BE2C (cell line): ENCODE results near the gene GARIN1A.

Experiments
- DNase-seq: peaks from one replicate; pipeline ENCODE4 v3.0.0-alpha.2; 2020
- H3K27me3 ChIP-seq: fragments of 250-450 bp; sonication (Bioruptor Pico); 2 replicates; pipeline ENCODE4 v1.5.1; 2020; ENCODE audit warnings: mild to moderate bottlenecking
- H3K36me3 ChIP-seq: fragments of 250-450 bp; sonication (Bioruptor Pico); 2 replicates; pipeline ENCODE4 v1.5.1; 2020; ENCODE audit warnings: mild to moderate bottlenecking
- H3K4me1 ChIP-seq: fragments of 250-450 bp; sonication (Bioruptor Pico); 2 replicates; pipeline ENCODE4 v1.5.1; 2020
- H3K4me3 ChIP-seq: 2 replicates; pipeline ENCODE4 v1.5.1; 2011; ENCODE audit warnings: low read depth, low read length
- H3K9me3 ChIP-seq: fragments of 250-450 bp; sonication (Bioruptor Pico); 2 replicates; pipeline ENCODE4 v1.5.1; 2020
- TF ChIP-seq, protein P1 (sequence below): IDR thresholded peaks from 2 replicates; pipeline ENCODE4 v1.5.1; 2012; ENCODE audit warnings: mild to moderate bottlenecking, low read depth, low read length

The GARIN1A gene

DNA sequence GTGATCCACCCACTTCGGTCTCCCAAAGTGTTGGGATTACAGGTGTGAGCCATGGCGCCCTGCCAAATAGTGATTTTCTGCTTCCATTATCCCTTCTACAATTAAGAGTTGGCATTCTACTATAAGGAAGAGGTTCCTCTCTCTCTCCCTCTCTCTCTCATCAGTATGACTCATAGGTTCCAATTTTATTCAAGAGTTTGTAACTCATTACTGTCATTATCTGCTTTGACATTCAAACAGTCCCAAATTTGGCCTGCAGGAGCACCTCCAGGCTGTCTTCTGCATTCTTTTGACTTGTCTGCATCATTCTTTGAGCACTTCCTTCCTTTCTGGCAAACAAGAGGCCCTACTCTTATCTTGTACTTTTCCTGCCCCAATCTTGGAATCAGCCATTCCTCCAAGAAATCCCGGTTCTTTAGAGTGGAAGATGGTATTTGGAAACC is 33.8 kb downstream of the GARIN1A start:
- DNase-seq = no peak
- H3K27me3 ChIP-seq = no peaks in the 10 kb centered on the region
- H3K9me3 ChIP-seq = no peaks in the 10 kb centered on the region
- H3K4me1 ChIP-seq = no peaks in the 10 kb centered on the region
- no peak overlapping the region for H3K4me3 ChIP-seq
- TF ChIP-seq, protein P1, sequence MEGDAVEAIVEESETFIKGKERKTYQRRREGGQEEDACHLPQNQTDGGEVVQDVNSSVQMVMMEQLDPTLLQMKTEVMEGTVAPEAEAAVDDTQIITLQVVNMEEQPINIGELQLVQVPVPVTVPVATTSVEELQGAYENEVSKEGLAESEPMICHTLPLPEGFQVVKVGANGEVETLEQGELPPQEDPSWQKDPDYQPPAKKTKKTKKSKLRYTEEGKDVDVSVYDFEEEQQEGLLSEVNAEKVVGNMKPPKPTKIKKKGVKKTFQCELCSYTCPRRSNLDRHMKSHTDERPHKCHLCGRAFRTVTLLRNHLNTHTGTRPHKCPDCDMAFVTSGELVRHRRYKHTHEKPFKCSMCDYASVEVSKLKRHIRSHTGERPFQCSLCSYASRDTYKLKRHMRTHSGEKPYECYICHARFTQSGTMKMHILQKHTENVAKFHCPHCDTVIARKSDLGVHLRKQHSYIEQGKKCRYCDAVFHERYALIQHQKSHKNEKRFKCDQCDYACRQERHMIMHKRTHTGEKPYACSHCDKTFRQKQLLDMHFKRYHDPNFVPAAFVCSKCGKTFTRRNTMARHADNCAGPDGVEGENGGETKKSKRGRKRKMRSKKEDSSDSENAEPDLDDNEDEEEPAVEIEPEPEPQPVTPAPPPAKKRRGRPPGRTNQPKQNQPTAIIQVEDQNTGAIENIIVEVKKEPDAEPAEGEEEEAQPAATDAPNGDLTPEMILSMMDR = no peak
- H3K36me3 ChIP-seq = no peaks in the 10 kb centered on the region

- DNase-seq = no peak
- no peak overlapping the region for H3K4me3 ChIP-seq
- no peaks in the 10 kb centered on the region for H3K36me3 ChIP-seq
- TF ChIP-seq, protein P1 = no peak
- no peaks in the 10 kb centered on the region for H3K4me1 ChIP-seq
- H3K27me3 ChIP-seq = no peaks in the 10 kb centered on the region
- no peaks in the 10 kb centered on the region; the same call in 1 of the 2 replicates for H3K9me3 ChIP-seq
Measured at GRCh38 chr7:128707752-128708151, 35.7 kb downstream of the GARIN1A start.

GRCh38 chr7:128708235-128708634 is 36.1 kb downstream of the GARIN1A start:
- TF ChIP-seq, protein P1 = no peak
- Histone ChIP-seq H3K36me3 (no peaks in the 10 kb centered on the region), H3K4me1 (no peaks in the 10 kb centered on the region), H3K9me3 (no peaks in the 10 kb centered on the region; the same call in 1 of the 2 replicates), H3K27me3 (no peaks in the 10 kb centered on the region), H3K4me3 (no peak overlapping the region)
- DNase-seq = no peak

GRCh38 chr7:128708824-128709223 is 36.7 kb downstream of the GARIN1A start:
- Histone ChIP-seq H3K27me3 (no peaks in the 10 kb centered on the region), H3K9me3 (no peaks in the 10 kb centered on the region; the same call in 1 of the 2 replicates), H3K4me3 (no peak overlapping the region), H3K36me3 (no peaks in the 10 kb centered on the region), H3K4me1 (no peaks in the 10 kb centered on the region)
- DNase-seq = no peak
- TF ChIP-seq, protein P1 = no peak

GRCh38 chr7:128710481-128710880 is 38.4 kb downstream of the GARIN1A start:
- no peak for DNase-seq
- TF ChIP-seq, protein P1 = no peak
- H3K27me3 ChIP-seq = no peaks in the 10 kb centered on the region
- H3K4me3 ChIP-seq = no peak overlapping the region
- H3K36me3 ChIP-seq = no peaks in the 10 kb centered on the region
- no peaks in the 10 kb centered on the region; the same call in 1 of the 2 replicates for H3K9me3 ChIP-seq
- no peaks in the 10 kb centered on the region for H3K4me1 ChIP-seq

DNA sequence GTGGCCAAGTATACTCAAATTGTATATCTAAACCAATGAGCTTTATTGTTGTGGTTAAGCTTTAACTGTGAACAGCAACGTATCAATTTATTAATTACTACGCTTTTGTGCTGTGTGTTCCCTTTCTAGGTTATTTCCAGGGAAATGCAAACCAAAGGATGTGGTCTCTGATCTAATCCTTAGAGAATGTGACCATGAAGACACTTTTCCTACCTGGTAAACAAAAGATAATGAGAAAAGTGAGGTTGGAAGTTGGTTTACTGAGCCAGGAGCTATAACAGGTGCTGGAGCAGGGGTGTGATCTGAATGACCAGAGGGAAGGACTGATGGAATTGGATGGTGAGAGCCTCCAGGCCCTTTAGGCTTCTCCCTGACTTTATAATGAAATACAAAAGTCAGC is 41.7 kb downstream of the GARIN1A start:
- H3K9me3 ChIP-seq = no peaks in the 10 kb centered on the region; the same call in 1 of the 2 replicates
- DNase-seq = no peak
- H3K27me3 ChIP-seq = no peaks in the 10 kb centered on the region
- TF ChIP-seq, protein P1 = no peak
- H3K36me3 ChIP-seq = no peaks in the 10 kb centered on the region
- no peak overlapping the region for H3K4me3 ChIP-seq
- no peaks in the 10 kb centered on the region for H3K4me1 ChIP-seq
